LNCaP clone FGC (cell line): ENCODE results near the gene RALGAPA1.
"Not testable (repeated sequence)": the region's sequence is repeated elsewhere in the genome, so short reads cannot be mapped to it uniquely, and the experiment has no call there.

Source experiments
- DNase-seq: peaks from one replicate; pipeline ENCODE4 v3.0.0-alpha.2; 2011; ENCODE audit warnings: low read depth
- H3K4me3 ChIP-seq: 2 replicates; pipeline ENCODE4 v1.5.1; 2011; ENCODE audit warnings: mild to moderate bottlenecking, low read depth, low read length, control low read depth
- CTCF ChIP-seq: IDR thresholded peaks from 2 replicates; pipeline ENCODE4 v1.5.1; 2012; ENCODE audit warnings: mild to moderate bottlenecking; ENCODE audit not compliant: control insufficient read depth, insufficient read depth; ENCODE audit errors: extremely low read depth

Gene RALGAPA1

GRCh38 chr14:35827678-35828472 lies 18.8 kb upstream of the RALGAPA1 start:
- no peak for DNase-seq
- H3K4me3 ChIP-seq = peak overlapping the region; percentile 85; the same call in 1 of the 2 replicates
- TF ChIP-seq CTCF = no peak

- H3K4me3 ChIP-seq = peak overlapping the region; percentile 85
- DNase-seq = no peak
- TF ChIP-seq CTCF = no peak
Measured at GRCh38 chr14:35826952-35827416, 17.9 kb upstream of the RALGAPA1 start.

GRCh38 chr14:35826218-35826951 lies 17.3 kb upstream of the RALGAPA1 start, which contains the start of gene BRMS1L:
Gene BRMS1L, plus strand, starts transcription at chr14:35826338. Its CDS starts 179 bp downstream, at chr14:35826517.
- DNase-seq = peak; percentile 97
- H3K4me3 ChIP-seq = peak within 1 kb of the TSS; percentile 85
- no peak for TF ChIP-seq CTCF

GRCh38 chr14:35825968-35826217 lies 16.8 kb upstream of the RALGAPA1 start:
- DNase-seq = no peak
- peak overlapping the region; percentile 85 for H3K4me3 ChIP-seq
- TF ChIP-seq CTCF = no peak

- not testable (repeated sequence) for H3K4me3 ChIP-seq, DNase-seq
Measured at GRCh38 chr14:35824446-35825165, 15.5 kb upstream of the RALGAPA1 start.

GRCh38 chr14:35822501-35822900 lies 13.4 kb upstream of the RALGAPA1 start:
- H3K4me3 ChIP-seq = no peak overlapping the region
- TF ChIP-seq CTCF = no peak
- DNase-seq = no peak
